Right cardiac atrium (tissue), 5 donors: ENCODE measurements around the gene FLG. TPM values are rescaled to one million over a fixed set of nuclear protein-coding genes. Genes with fewer than 3 reads are reported as not detected.
"Not testable (repeated sequence)": the region's sequence is repeated elsewhere in the genome, so short reads cannot be mapped to it uniquely, and the experiment has no call there.

Source experiments
- ATAC-seq, 2 donors: fragments of 200-7000 bp; cut with Tn5 transposase; one replicate each; pipeline versions ENCODE4 v1.8.0 to v1.9.1; 2020; ENCODE audit warnings: moderate library complexity in 2 of 2, mild to moderate bottlenecking in 1 of 2
- DNase-seq, 3 donors: peaks; one replicate each; pipeline ENCODE4 v3.0.0-alpha.2; 2020
- H3K27ac ChIP-seq: one replicate; pipeline ENCODE4 v1.5.1; 2013; ENCODE audit warnings: mild to moderate bottlenecking, low read length, control low read depth, moderate library complexity
- H3K27me3 ChIP-seq: one replicate; pipeline ENCODE4 v1.6.1; 2013; ENCODE audit not compliant: control insufficient read depth, insufficient read depth
- H3K4me1 ChIP-seq: one replicate; pipeline ENCODE4 v1.6.1; 2013; ENCODE audit warnings: low read length; ENCODE audit not compliant: control insufficient read depth, insufficient read depth
- H3K4me3 ChIP-seq: one replicate; pipeline ENCODE4 v1.5.1; 2013; ENCODE audit warnings: low read length, control low read depth
- H3K9me3 ChIP-seq: one replicate; pipeline ENCODE4 v1.6.1; 2013; ENCODE audit warnings: low read length; ENCODE audit not compliant: control insufficient read depth
- WGBS: extraction: QIAGEN DNeasy Blood & Tissue Kit; methylation state at CpG from one replicate; pipeline ENCODE4 v1.1.7; 2013; 5-methylcytosine and 5-hydroxymethylcytosine counted together
- intact Hi-C, 4 donors: fragments of 100-400 bp; cut with DNase I; formaldehyde crosslinking; loops; one replicate each; pipeline versions ENCODE4 v1.11.0 to v1.14.0; 2022 to 2023
- polyA plus RNA-seq: library from polyadenylated mRNA; stranded (reverse); fragments of 200-250 nt; gene quantifications from one replicate; pipeline ENCODE4 v1.2.3, GENCODE V29; 2013
- total RNA-seq, 4 donors: library from RNA; stranded (reverse); fragmentation: NEBNext Ultra II Directional; extraction: Animal tissue kit (Norgen Biotek cat#: 25700); gene quantifications; one replicate each; pipeline ENCODE4 v1.2.1, GENCODE V29; 2021
- donor health status: healthy with polysubstance abuse.
- donor health status: DM: no; HTN: yes; CAD: no.
- donor health status: DM: no; HTN: no; CAD: no.
- donor health status: DM: no; HTN: yes; CAD: no; lungs with severe emphysema.
- donor health status: DM: yes; HTN: yes; CAD: no.

The FLG gene
- total and polyA plus RNA-seq, 5 donors = 0.05 TPM; not detected in 4

DNA sequence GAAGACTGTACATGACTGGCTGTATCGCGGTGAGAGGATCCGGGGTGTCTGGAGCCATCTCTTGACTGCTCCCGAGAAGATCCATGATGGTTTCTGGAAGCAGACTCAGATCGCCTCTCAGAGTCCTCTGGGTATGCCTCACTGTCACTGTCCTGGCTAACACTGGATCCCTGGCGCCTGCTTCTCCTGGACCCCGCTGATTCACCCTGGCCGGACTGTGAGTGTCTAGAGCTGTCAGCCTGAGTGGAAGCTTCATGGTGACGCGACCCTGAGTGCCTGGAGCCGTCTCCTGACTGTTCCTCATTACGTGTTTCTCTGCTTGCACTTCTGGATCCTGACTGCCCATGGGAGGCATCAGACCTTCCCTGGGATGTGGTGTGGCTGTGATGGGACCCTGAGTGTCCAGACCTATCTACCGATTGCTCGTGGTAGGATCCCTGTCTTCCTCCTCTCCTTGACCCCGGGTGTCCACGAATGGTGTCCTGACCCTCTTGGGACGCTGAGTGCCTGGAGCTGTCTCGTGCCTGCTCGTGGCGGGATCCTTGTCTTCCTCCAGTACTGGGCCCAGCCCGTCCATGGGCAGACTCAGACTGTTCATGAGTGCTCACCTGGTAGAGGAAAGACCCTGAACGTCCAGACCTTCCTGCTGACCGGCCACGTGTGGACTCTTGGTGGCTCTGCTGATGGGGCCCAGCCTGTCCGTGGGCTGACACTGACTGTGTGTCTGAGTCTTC is 21.7 kb downstream of the FLG start:
- peak in 1 of 3 donors; percentile 13 for DNase-seq
- H3K4me3 ChIP-seq, ATAC-seq, intact Hi-C loops, H3K27ac ChIP-seq, H3K27me3 ChIP-seq, H3K4me1 ChIP-seq, H3K9me3 ChIP-seq: not testable (repeated sequence)
- whole genome bisulfite sequencing = 92% methylated on average over 24 of the region's 25 CpGs

DNA sequence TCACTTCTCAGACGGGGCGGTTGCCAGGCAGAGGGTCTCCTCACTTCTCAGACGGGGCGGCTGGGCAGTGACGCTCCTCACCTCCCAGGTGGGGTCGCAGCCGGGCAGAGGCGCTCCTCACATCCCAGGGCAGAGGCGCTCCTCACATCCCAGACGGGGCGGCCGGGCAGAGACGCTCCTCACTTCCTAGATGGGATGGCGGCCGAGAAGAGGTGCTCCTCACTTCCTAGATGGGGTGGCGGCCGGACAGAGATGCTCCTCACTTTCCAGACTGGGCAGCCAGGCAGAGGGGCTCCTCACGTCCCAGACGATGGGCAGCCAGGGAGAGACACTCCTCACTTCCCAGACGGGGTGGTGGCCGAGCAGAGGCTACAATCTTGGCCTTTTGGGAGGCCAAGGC is 68.6 kb downstream of the FLG start:
- H3K4me1 ChIP-seq, H3K27ac ChIP-seq, H3K9me3 ChIP-seq, H3K27me3 ChIP-seq, H3K4me3 ChIP-seq, ATAC-seq, intact Hi-C loops: not testable (repeated sequence)
- 89% methylated on average over 21 of the region's 21 CpGs for WGBS
- peak in 1 of 3 donors; percentile 32 for DNase-seq

Other genes with a start within 250 kb of the FLG start
- not detected for gene TCHHL1, start 236.2 kb downstream of the FLG start, total RNA-seq
- not detected for gene TCHHL1, start 236.2 kb downstream of the FLG start, polyA plus RNA-seq
- under 1 TPM; 0.03 to 0.11 (median 0.10) TPM for gene TCHH, start 209.8 kb downstream of the FLG start, total RNA-seq
- gene TCHH, start 209.8 kb downstream of the FLG start, polyA plus RNA-seq = 0.09 TPM
- not detected for gene RPTN, start 166.0 kb downstream of the FLG start, total RNA-seq
- not detected for gene RPTN, start 166.0 kb downstream of the FLG start, polyA plus RNA-seq
- gene HRNR, start 101.0 kb downstream of the FLG start, total RNA-seq = not detected
- gene HRNR, start 101.0 kb downstream of the FLG start, polyA plus RNA-seq = 0.02 TPM
- gene FLG2, start 34.8 kb upstream of the FLG start, total RNA-seq = not detected
- gene FLG2, start 34.8 kb upstream of the FLG start, polyA plus RNA-seq = not detected
- gene CRNN, start 89.0 kb upstream of the FLG start, total RNA-seq = not detected
- gene CRNN, start 89.0 kb upstream of the FLG start, polyA plus RNA-seq = 0.14 TPM
- gene LCE5A, start 185.6 kb upstream of the FLG start, total RNA-seq = not detected
- gene LCE5A, start 185.6 kb upstream of the FLG start, polyA plus RNA-seq = not detected
- not detected for gene CRCT1, start 189.2 kb upstream of the FLG start, total RNA-seq
- not detected for gene CRCT1, start 189.2 kb upstream of the FLG start, polyA plus RNA-seq
- not detected for gene LCE3E, start 241.5 kb upstream of the FLG start, total RNA-seq
- not detected for gene LCE3E, start 241.5 kb upstream of the FLG start, polyA plus RNA-seq